ENCODE measurements around the gene NARF. TPM values are rescaled to one million over a fixed set of nuclear protein-coding genes. Genes with fewer than 3 reads are reported as not detected.

NARF gene
- total RNA-seq, 2 experiments from 2014 or later, result 63.9 to 65.4 TPM

DNA sequence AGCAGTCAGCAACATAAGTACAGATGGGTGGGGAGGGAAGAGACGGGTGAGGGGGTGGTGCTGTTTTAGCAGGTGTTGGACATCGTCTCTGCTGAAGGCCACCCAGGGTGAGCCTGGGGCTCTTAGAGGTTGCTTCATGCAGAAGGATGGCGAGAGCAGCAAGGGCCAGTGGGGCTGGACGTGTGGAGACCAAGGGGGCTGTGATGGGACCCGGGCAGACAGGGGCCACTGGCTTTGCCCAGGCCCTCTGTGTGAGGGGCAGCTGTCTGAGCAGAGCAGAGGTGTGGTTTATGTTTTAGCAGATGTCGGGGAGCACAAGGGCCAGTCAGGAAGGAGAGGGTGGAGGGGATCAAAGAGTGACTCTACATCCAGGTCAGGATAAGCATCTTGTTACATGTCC lies 4.8 kb downstream of the NARF start:
- Mint-ChIP-seq H3K4me1 (ENCODE audit: low read depth) (peaks cover 8% of the 10 kb centered on the region), H3K36me3 (ENCODE audit: low read depth) (peaks cover 29% of the 10 kb centered on the region), H3K27ac (peak overlapping the region; percentile 55), H3K9me3 (no peaks in the 10 kb centered on the region), H3K4me3 (no peak overlapping the region), H3K27me3 (no peaks in the 10 kb centered on the region)
- ChIA-PET POLR2A (no interaction called here), CTCF (interaction anchor here (1.6 kb wide), 1 partner anchor 163 kb away, joined by 3 read pairs; no protein-coding TSS in a partner anchor)
- intact Hi-C loops (cut with micrococcal nuclease), result no loop called here
- TF ChIP-seq, protein P1, sequence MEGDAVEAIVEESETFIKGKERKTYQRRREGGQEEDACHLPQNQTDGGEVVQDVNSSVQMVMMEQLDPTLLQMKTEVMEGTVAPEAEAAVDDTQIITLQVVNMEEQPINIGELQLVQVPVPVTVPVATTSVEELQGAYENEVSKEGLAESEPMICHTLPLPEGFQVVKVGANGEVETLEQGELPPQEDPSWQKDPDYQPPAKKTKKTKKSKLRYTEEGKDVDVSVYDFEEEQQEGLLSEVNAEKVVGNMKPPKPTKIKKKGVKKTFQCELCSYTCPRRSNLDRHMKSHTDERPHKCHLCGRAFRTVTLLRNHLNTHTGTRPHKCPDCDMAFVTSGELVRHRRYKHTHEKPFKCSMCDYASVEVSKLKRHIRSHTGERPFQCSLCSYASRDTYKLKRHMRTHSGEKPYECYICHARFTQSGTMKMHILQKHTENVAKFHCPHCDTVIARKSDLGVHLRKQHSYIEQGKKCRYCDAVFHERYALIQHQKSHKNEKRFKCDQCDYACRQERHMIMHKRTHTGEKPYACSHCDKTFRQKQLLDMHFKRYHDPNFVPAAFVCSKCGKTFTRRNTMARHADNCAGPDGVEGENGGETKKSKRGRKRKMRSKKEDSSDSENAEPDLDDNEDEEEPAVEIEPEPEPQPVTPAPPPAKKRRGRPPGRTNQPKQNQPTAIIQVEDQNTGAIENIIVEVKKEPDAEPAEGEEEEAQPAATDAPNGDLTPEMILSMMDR (IDR thresholded peaks at IDR 0.05), result no peak
- no peak for DNase-seq
- ATAC-seq, result no peak

DNA sequence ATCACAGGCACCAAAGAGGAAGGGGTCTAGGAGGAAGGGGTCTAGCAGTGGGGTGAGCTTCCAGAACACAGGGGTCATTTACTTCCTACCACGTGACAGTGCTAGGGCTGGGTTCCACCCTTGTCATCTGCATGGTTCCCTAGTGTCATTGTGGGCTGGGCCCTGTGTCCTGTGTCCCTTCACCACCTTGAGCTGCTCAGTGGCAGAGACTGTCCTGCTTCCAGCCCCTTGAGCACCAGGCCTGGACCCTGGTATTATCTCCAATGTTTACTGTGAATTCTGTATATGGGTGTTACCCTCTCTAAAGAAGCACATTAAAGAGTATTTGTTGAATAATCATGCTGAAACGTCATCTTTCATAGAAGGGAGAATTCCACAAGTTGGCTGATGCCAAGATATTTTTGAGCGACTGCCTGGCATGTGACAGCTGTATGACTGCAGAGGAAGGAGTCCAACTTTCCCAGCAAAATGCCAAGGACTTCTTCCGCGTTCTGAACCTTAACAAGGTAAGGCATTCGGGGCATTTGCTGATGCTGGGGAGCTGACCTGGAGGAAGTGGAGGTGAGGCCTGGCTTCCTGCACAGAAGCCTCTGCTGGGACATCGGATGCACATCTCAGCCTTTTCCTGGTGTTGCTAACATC lies 5.5 kb downstream of the NARF start:
- H3K36me3 Mint-ChIP-seq (ENCODE audit: low read depth), result peaks cover 34% of the 10 kb centered on the region
- intact Hi-C loops (cut with micrococcal nuclease), result no loop called here
- DNase-seq (no peak), ATAC-seq (no peak)
- H3K27me3 Mint-ChIP-seq, result no peaks in the 10 kb centered on the region
- no peaks in the 10 kb centered on the region for H3K9me3 Mint-ChIP-seq
- ChIA-PET POLR2A (no interaction called here), CTCF (interaction anchor here (1.1 kb wide), 1 partner anchor 12 kb away, joined by 3 read pairs; no protein-coding TSS in a partner anchor)
- peak overlapping the region; percentile 37 for H3K27ac Mint-ChIP-seq
- TF ChIP-seq, protein P1 (IDR thresholded peaks at IDR 0.05), result no peak
- H3K4me1 Mint-ChIP-seq (ENCODE audit: low read depth), result peaks cover 8% of the 10 kb centered on the region
- no peak overlapping the region for H3K4me3 Mint-ChIP-seq

DNA sequence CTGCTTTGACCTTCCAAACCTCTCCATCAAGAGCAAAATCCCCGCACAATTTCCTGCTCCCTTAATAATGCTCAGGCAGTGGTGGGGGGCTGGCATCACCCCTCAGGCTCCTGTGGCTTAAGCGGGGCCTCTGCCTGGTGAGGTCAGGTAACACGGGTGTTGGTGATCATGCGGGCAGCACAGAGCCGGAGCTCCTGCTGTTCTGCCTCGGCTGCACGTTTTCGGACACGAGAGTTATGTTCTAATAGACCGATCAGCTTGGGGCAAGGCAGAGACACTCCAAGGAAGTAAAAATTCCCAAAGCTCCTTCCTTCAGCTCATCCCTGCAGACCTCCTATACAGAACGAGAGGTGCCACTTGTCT lies 6.0 kb downstream of the NARF start:
- ChIA-PET CTCF (interaction anchor here (1.1 kb wide), 1 partner anchor 12 kb away, joined by 3 read pairs; no protein-coding TSS in a partner anchor), POLR2A (no interaction called here)
- Mint-ChIP-seq H3K27ac (no peak overlapping the region), H3K36me3 (ENCODE audit: low read depth) (peaks cover 38% of the 10 kb centered on the region), H3K4me1 (ENCODE audit: low read depth) (peaks cover 6% of the 10 kb centered on the region), H3K27me3 (no peaks in the 10 kb centered on the region), H3K9me3 (no peaks in the 10 kb centered on the region), H3K4me3 (no peak overlapping the region)
- intact Hi-C loops (cut with micrococcal nuclease), result no loop called here
- TF ChIP-seq, protein P1 (IDR thresholded peaks at IDR 0.05), result no peak
- ATAC-seq (no peak), DNase-seq (no peak)

DNA sequence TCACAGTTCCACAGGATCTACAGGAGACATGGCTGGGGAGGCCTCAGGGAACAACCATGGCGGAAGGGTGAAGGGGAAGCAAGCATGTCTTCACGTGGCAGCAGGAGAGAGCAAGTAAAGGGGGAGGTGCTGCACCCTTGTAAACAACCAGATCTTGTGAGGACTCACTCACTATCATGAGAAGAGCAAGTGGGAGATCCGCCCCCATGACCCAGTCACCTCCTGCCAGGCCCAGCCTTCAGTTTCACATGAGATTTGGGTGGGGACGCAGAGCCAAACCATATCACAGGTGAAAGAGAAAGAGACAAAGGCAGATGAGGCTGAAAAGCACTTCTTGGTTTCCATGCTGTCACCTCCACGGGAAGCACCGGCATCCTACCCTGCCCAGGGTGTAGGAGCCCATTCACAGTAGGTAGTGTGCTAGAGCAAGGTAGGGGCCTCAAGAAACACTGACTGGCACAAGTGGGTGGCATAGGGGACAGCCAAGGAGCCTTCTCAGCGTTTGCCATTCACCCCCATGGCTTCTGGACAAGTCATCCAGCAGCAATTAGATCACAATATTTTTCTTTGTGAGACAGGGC lies 6.6 kb downstream of the NARF start:
- CTCF ChIA-PET, result interaction anchor here (1.1 kb wide), 1 partner anchor 11 kb away, joined by 3 read pairs; no protein-coding TSS in a partner anchor
- no peaks in the 10 kb centered on the region for H3K9me3 Mint-ChIP-seq
- intact Hi-C loops (cut with micrococcal nuclease), result no loop called here
- H3K4me1 Mint-ChIP-seq (ENCODE audit: low read depth), result peaks cover 6% of the 10 kb centered on the region
- no peak overlapping the region for H3K4me3 Mint-ChIP-seq
- POLR2A ChIA-PET, result no interaction called here
- no peaks in the 10 kb centered on the region for H3K27me3 Mint-ChIP-seq
- TF ChIP-seq, protein P1 (IDR thresholded peaks at IDR 0.05), result no peak
- peaks cover 40% of the 10 kb centered on the region for H3K36me3 Mint-ChIP-seq (ENCODE audit: low read depth)
- H3K27ac Mint-ChIP-seq, result peak overlapping the region; percentile 18
- DNase-seq (peak; percentile 33), ATAC-seq (peak; percentile 34)

DNA sequence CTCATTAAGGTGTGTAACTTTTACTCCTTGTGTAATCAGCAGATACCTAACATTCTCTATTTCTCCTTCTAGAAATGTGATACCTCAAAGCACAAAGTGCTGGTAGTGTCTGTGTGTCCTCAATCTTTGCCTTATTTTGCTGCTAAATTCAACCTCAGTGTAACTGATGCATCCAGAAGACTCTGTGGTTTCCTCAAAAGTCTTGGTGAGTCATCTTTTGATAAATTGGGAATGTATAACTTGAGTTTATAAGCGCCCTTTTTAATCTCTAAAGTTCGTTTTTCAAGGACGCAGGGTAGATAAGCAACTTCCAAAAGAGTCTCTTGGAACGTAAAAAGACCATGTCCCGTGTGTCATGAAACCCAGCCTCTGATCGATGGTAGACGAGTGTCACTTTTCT lies 10.2 kb downstream of the NARF start:
- intact Hi-C loops (cut with micrococcal nuclease), result no loop called here
- ATAC-seq (no peak), DNase-seq (no peak)
- Mint-ChIP-seq H3K27ac (no peak overlapping the region), H3K9me3 (no peaks in the 10 kb centered on the region), H3K4me3 (no peak overlapping the region), H3K27me3 (no peaks in the 10 kb centered on the region), H3K36me3 (ENCODE audit: low read depth) (peaks cover 34% of the 10 kb centered on the region), H3K4me1 (ENCODE audit: low read depth) (peaks cover 6% of the 10 kb centered on the region)
- TF ChIP-seq, protein P1 (IDR thresholded peaks at IDR 0.05), result no peak
- ChIA-PET CTCF (no interaction called here), POLR2A (no interaction called here)

Data from activated CD8-positive, alpha-beta T cell treated with anti-CD3 and anti-CD28 coated beads for 36 hours (primary cell).